Pancreas (tissue), 10 donors: ENCODE measurements around the gene BATF. TPM values are rescaled to one million over a fixed set of nuclear protein-coding genes. Genes with fewer than 3 reads are reported as not detected.

Experiments used
- ATAC-seq, 4 donors: fragments of 200-7000 bp; cut with Tn5 transposase; one replicate each; pipeline versions ENCODE4 v1.8.0 to v1.9.1; 2020; ENCODE audit warnings: mild to moderate bottlenecking in 4 of 4, moderate library complexity in 4 of 4
- DNase-seq, 6 donors: peaks; one replicate each; pipeline ENCODE4 v3.0.0-alpha.2; 2020
- FAIRE-seq: peaks from 2 replicates; lab custom pipeline; 2012; peaks lifted over from hg19 to GRCh38; lab: Jason Lieb, UNC
- H3K27ac ChIP-seq, 4 donors: fragments of 200-600 bp; sonication (generic); 1 replicate in 3 of 4; 2 replicates in 1 of 4; pipeline versions ENCODE4 v1.5.0 to v1.8.0; 2020
- H3K27me3 ChIP-seq, 4 donors: fragments of 200-600 bp; one replicate each; pipeline ENCODE4 v1.8.0; 2021
- H3K36me3 ChIP-seq, 3 donors: fragments of 200-600 bp; sonication (generic) in 1 of 3; one replicate each; pipeline versions ENCODE4 v1.5.0 to v1.8.0; 2020 to 2021
- H3K4me1 ChIP-seq, 3 donors: fragments of 200-600 bp; one replicate each; pipeline ENCODE4 v1.8.0; 2021
- H3K4me3 ChIP-seq, 4 donors: fragments of 200-600 bp; sonication (generic) in 2 of 4; one replicate each; pipeline versions ENCODE4 v1.5.0 to v1.8.0; 2020 to 2021
- H3K9me3 ChIP-seq, 4 donors: fragments of 200-600 bp; one replicate each; pipeline ENCODE4 v1.8.0; 2021
- WGBS, 2 donors: extraction: QIAGEN DNeasy Blood & Tissue Kit; methylation state at CpG; one replicate each; pipeline ENCODE4 v1.1.7; 2013; 5-methylcytosine and 5-hydroxymethylcytosine counted together
- intact Hi-C, 3 donors: fragments of 100-400 bp; cut with DNase I; formaldehyde crosslinking; loops; one replicate each; pipeline versions ENCODE4 v1.11.1 to v1.14.2; 2022
- polyA plus RNA-seq, 2 donors: library from polyadenylated mRNA; stranded (reverse); fragments of 200-250 nt; gene quantifications; one replicate each; pipeline ENCODE4 v1.2.3, GENCODE V29; 2013
- total RNA-seq, 6 donors: library from RNA; stranded (reverse); fragmentation: NEBNext Ultra II Directional in 4 of 6; extraction: Animal tissue kit (Norgen Biotek cat#: 25700) in 4 of 6; gene quantifications; one replicate each; pipeline versions ENCODE4 v1.2.1 to v1.2.4, GENCODE V29; 2021 to 2023
- TF ChIP-seq, protein P1 (sequence below), 4 donors: fragments of 200-600 bp; sonication (generic) in 3 of 4; IDR thresholded peaks; one replicate each; pipeline versions ENCODE4 v1.5.0 to v1.8.0; 2021; ENCODE audit warnings: antibody characterized with exemption in 4 of 4
- donor health status: healthy with polysubstance abuse.
- donor health status: DM: no; HTN: no; CAD: no; lungs with moderate emphysema.
- donor health status: DM: no; HTN: no; CAD: no.
- donor health status: control.
- donor health status: control.
- donor health status: Bipolar disorder and iron deficiency.
- donor health status: DM: yes; HTN: yes; CAD: no.
- donor health status: DM: no; HTN: no; CAD: no.
- donor health status: DM: no; HTN: no; CAD: no.
- donor health status: DM: yes; HTN: yes; CAD: no.

Gene BATF
- total and polyA plus RNA-seq, 8 donors: 0.28 to 1.7 (median 0.98) TPM; not detected in 1

DNA sequence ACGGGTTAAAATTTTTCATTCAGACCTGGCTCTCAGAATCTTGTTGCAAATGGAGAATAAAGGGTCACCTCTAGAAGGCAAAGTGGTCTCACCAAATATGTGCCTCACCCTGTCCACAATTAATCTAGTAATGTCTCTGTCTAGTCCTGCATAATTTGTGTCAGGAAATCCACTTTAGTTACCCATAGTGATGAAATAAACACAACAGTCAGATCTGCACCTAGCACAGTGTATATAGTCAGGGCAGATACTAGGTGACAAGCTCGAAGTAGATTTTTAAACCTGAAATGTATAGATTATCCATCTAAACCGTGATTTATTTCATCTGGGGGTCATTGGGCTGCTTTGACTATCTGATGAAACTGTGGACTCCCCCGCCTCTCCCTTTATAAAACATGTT is 40.2 kb downstream of the BATF start:
- intact Hi-C loops: loop anchor here in 1 of 3 donors (5.0 kb wide), 1 partner anchor 250 kb away; no protein-coding TSS in a partner anchor
- Histone ChIP-seq H3K27ac (no peak overlapping the region), H3K27me3 (no peaks in the 10 kb centered on the region), H3K4me3 (no peak overlapping the region), H3K4me1 (peaks cover 0 to 3% (median 0%) of the 10 kb centered on the region in 3 donors), H3K9me3 (no peaks in the 10 kb centered on the region), H3K36me3 (no peaks in the 10 kb centered on the region)
- TF ChIP-seq, protein P1, sequence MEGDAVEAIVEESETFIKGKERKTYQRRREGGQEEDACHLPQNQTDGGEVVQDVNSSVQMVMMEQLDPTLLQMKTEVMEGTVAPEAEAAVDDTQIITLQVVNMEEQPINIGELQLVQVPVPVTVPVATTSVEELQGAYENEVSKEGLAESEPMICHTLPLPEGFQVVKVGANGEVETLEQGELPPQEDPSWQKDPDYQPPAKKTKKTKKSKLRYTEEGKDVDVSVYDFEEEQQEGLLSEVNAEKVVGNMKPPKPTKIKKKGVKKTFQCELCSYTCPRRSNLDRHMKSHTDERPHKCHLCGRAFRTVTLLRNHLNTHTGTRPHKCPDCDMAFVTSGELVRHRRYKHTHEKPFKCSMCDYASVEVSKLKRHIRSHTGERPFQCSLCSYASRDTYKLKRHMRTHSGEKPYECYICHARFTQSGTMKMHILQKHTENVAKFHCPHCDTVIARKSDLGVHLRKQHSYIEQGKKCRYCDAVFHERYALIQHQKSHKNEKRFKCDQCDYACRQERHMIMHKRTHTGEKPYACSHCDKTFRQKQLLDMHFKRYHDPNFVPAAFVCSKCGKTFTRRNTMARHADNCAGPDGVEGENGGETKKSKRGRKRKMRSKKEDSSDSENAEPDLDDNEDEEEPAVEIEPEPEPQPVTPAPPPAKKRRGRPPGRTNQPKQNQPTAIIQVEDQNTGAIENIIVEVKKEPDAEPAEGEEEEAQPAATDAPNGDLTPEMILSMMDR (IDR thresholded peaks at IDR 0.05): no peak
- FAIRE-seq: no peak
- 42 to 50% methylated on average over 4 of the region's 4 CpGs for WGBS, 2 donors
- ATAC-seq: no peak
- DNase-seq: no peak

DNA sequence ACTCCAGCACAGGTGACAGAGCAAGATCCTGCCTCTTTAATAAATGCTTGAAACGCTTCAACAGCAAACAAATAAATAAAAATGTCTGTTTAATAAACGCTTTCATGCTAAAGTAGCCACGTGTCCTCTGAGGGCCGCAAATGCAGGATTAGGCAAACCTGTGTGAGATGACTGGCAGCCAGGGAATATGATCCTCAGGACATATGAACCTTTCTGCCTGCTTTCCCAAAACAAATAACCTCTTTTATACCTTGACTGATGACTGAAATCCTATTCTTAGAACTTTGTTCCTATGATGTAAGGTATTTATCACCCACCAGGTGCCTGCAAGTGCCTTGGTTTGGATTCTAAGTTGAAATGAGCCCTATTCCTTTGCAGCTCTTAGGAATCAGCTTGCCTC is 41.7 kb downstream of the BATF start:
- no peak for FAIRE-seq
- H3K9me3 ChIP-seq: no peaks in the 10 kb centered on the region
- H3K27me3 ChIP-seq: no peaks in the 10 kb centered on the region
- H3K4me3 ChIP-seq: no peak overlapping the region
- TF ChIP-seq, protein P1 (IDR thresholded peaks at IDR 0.05): no peak
- DNase-seq: no peak
- no peaks in the 10 kb centered on the region for H3K36me3 ChIP-seq
- no peak overlapping the region for H3K27ac ChIP-seq
- WGBS, 2 donors: 45 to 52% methylated on average over 4 of the region's 4 CpGs
- intact Hi-C loops: loop anchor here in 1 of 3 donors (5.0 kb wide), 1 partner anchor 252 kb away; no protein-coding TSS in a partner anchor
- ATAC-seq: no peak
- peaks cover 0 to 3% (median 0%) of the 10 kb centered on the region in 3 donors for H3K4me1 ChIP-seq

DNA sequence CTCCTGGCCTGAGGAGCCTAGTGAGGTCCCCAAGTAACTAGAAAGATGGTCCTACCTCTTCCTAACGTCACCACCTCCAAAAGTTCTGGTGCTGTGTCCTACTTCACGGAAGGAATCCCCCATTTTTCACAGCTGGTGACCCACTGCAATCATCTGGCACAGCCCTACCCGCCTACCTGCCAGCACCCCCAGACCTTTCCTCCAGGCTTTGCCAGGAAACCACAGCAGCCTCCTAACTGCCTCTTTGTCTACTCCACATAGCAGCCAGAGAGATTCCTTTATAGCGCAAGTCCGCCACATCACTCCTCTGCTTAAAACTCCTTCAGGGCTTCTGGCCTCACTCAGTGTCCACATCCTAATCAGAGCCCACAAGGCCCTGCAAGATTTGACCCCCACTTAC is 42.8 kb downstream of the BATF start:
- no peak overlapping the region for H3K27ac ChIP-seq
- no peaks in the 10 kb centered on the region for H3K36me3 ChIP-seq
- FAIRE-seq: no peak
- 84 to 87% methylated on average over 5 of the region's 5 CpGs for WGBS, 2 donors
- no peaks in the 10 kb centered on the region for H3K9me3 ChIP-seq
- peaks cover 0 to 1% (median 0%) of the 10 kb centered on the region in 3 donors for H3K4me1 ChIP-seq
- DNase-seq: no peak
- no peak for ATAC-seq
- TF ChIP-seq, protein P1 (IDR thresholded peaks at IDR 0.05): no peak
- H3K27me3 ChIP-seq: no peaks in the 10 kb centered on the region
- intact Hi-C loops: no loop called here
- no peak overlapping the region for H3K4me3 ChIP-seq

DNA sequence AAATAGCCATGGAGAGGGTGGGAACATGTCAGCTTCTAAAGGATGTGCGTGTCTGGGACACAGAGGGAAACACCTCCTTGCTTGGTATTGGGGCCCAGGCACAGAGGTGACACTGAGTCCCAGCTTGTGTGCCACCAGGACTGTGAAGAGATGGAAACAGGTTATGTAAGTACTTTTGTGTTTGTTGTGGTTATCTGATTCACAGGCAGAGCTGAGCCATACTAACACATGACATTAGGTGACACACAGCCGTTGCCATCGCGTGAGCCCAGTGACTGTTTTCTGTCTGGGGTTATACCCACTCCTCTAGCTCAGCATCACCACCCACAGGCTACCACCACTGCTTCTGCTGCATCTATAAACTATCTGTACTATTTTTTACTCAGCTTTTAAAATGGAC is 44.1 kb downstream of the BATF start:
- ATAC-seq: no peak
- Histone ChIP-seq H3K4me3 (no peak overlapping the region), H3K27me3 (no peaks in the 10 kb centered on the region), H3K36me3 (no peaks in the 10 kb centered on the region), H3K27ac (no peak overlapping the region), H3K9me3 (no peaks in the 10 kb centered on the region), H3K4me1 (no peaks in the 10 kb centered on the region)
- TF ChIP-seq, protein P1 (IDR thresholded peaks at IDR 0.05): no peak
- intact Hi-C loops: no loop called here
- DNase-seq: no peak
- no peak for FAIRE-seq
- 49 to 60% methylated on average over 4 of the region's 4 CpGs for WGBS, 2 donors

DNA sequence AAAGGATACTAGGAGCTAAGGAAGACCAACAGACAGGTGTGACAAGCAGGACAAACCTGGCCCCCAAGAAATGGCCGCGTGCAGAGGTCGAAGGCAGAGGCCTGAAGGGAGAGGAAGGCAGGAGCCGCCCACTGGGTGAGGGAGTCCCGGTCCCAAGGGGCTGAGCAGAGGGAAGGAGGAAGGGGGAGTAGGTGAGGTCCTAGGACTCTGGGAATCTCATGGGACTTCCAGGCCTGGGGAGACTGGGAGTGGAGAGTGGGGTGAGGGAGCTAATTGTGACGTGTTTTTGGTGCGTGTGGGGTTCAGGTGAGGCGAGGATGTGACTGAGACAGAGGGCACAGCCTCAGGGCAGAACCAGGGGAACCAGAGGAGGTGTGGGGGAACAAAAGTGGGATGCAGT is 44.5 kb downstream of the BATF start:
- TF ChIP-seq, protein P1 (IDR thresholded peaks at IDR 0.05): no peak
- no peak overlapping the region for H3K27ac ChIP-seq
- intact Hi-C loops: no loop called here
- H3K27me3 ChIP-seq: no peaks in the 10 kb centered on the region
- H3K4me3 ChIP-seq: no peak overlapping the region
- no peaks in the 10 kb centered on the region for H3K9me3 ChIP-seq
- no peaks in the 10 kb centered on the region for H3K36me3 ChIP-seq
- no peak for ATAC-seq
- WGBS, 2 donors: 74 to 79% methylated on average over 8 of the region's 8 CpGs
- FAIRE-seq: no peak
- no peak for DNase-seq
- H3K4me1 ChIP-seq: no peaks in the 10 kb centered on the region
